DMS114 treated with DMSO at 0.1 percent for 48 hours (cell line): Measurements from ENCODE around the gene SMIM35.

Experiments
- DNase-seq: peaks from one replicate; lab custom pipeline; 2025; ENCODE audit not compliant: unreplicated experiment; lab: John Stamatoyannopoulos, UW

Gene SMIM35

GRCh38 chr11:118007040-118007439 lies 79.7 kb downstream of the SMIM35 start:
- no peak for DNase-seq

- no peak for DNase-seq
Measured at GRCh38 chr11:118006153-118006534, 80.6 kb downstream of the SMIM35 start.

- no peak for DNase-seq
Measured at GRCh38 chr11:118005224-118006152, 81.3 kb downstream of the SMIM35 start.

GRCh38 chr11:118004543-118005223 lies 82.1 kb downstream of the SMIM35 start:
- DNase-seq: no peak

GRCh38 chr11:118003456-118003855 lies 83.3 kb downstream of the SMIM35 start:
- no peak for DNase-seq

- DNase-seq: no peak
Measured at GRCh38 chr11:118002541-118003423, 84.0 kb downstream of the SMIM35 start.

GRCh38 chr11:118002010-118002540 lies 84.7 kb downstream of the SMIM35 start:
- no peak for DNase-seq

GRCh38 chr11:118001494-118001971 lies 85.2 kb downstream of the SMIM35 start:
- DNase-seq: no peak

GRCh38 chr11:118000850-118001228 lies 85.9 kb downstream of the SMIM35 start:
- no peak for DNase-seq

GRCh38 chr11:118000067-118000849 lies 86.5 kb downstream of the SMIM35 start:
- no peak for DNase-seq

GRCh38 chr11:117999354-117999993 lies 87.3 kb downstream of the SMIM35 start:
- DNase-seq: no peak

- no peak for DNase-seq
Measured at GRCh38 chr11:117998664-117999353, 88.0 kb downstream of the SMIM35 start.

GRCh38 chr11:117997823-117998579 lies 88.8 kb downstream of the SMIM35 start:
- no peak for DNase-seq

- no peak for DNase-seq
Measured at GRCh38 chr11:117997406-117997805, 89.4 kb downstream of the SMIM35 start.

GRCh38 chr11:117996058-117996457 lies 90.7 kb downstream of the SMIM35 start:
- DNase-seq: no peak

GRCh38 chr11:117995472-117995871 lies 91.3 kb downstream of the SMIM35 start:
- DNase-seq: no peak

- DNase-seq: no peak
Measured at GRCh38 chr11:117993988-117994745, 92.6 kb downstream of the SMIM35 start.

GRCh38 chr11:117992620-117993019 lies 94.1 kb downstream of the SMIM35 start:
- DNase-seq: no peak
